DLD1 (cell line): Measurements from ENCODE around the gene DNAJB12.
"Not testable (repeated sequence)": the region's sequence is repeated elsewhere in the genome, so short reads cannot be mapped to it uniquely, and the experiment has no call there.

ENCODE experiments used
- in situ Hi-C: cut with HindIII; loops from 2 replicates; pipeline ENCODE4 v1.10.0; 2017; ENCODE audit warnings: low sequenced_read_pairs

The DNAJB12 gene

GRCh38 chr10:72353965-72354355 lies 759 bp downstream of the DNAJB12 start:
- in situ Hi-C loops, result no loop called here

GRCh38 chr10:72353028-72353964 lies 1.4 kb downstream of the DNAJB12 start:
- in situ Hi-C loops, result no loop called here

- in situ Hi-C loops, result no loop called here
Observed at GRCh38 chr10:72351479-72351878, 3.2 kb downstream of the DNAJB12 start.

DNA sequence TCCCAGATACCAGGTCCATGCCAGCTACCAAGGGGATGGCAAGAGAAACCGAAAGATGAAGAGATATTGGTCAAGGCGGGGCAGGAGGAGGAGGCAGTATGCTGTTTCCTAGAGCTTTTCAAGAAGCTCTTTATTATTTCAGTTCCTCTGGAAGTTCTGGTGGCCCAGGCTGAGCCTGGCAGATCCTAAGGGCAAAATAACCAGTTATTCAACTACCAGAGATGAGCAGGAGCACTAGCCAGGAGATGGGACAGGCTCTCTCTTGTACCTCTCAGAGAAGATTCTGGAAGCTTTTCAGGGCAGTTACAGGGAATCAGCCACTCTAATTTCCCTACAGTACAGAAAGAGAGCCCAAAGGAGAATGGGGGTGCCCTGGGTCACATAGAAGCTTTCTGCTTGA lies 5.3 kb downstream of the DNAJB12 start:
- in situ Hi-C loops, result no loop called here

GRCh38 chr10:72348282-72348681 lies 6.4 kb downstream of the DNAJB12 start:
- in situ Hi-C loops, result no loop called here

- in situ Hi-C loops, result not testable (repeated sequence)
Observed at GRCh38 chr10:72346117-72346516, 8.6 kb downstream of the DNAJB12 start.

GRCh38 chr10:72344932-72345331 lies 9.8 kb downstream of the DNAJB12 start:
- in situ Hi-C loops, result no loop called here

DNA sequence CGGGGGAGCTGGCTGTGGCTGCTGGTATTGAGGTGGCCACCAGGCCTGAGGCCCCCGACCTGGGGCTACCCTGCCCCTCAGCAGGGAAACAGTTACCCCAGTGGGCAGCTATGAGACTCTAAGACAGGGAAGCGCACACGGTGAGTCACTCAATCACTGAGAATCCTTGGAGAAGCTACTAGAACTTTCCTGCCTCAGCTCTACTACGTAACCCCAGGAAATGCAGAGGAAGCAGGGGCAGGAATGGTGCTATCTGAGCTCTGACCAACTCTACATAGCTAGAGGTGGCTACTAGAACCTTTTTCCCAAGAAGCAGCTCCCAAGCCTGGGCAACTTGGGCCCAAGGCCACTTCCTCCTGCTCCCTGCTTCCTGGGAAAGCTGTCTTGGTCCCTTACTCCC lies 11.8 kb downstream of the DNAJB12 start:
- in situ Hi-C loops, result no loop called here

GRCh38 chr10:72340510-72341261 lies 14.0 kb downstream of the DNAJB12 start:
- in situ Hi-C loops, result no loop called here

DNA sequence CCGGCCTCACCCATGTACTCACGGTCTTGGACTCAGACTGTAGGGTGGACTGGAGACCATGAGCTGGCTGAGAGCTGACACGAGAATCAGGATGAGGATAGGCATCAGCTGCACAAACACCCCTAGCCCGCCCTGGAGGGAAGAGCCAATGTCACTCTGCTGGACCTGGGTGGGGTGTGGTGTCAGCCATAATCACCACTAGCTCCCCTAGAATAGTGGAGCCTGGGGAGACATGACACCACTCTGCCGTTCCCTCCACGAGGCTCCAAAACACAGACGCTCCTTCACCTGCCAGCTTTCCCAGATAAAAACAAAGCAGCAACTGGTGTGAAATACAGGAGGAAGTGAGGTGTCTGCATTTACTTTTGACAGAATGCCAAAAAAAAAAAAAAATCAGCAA lies 16.5 kb downstream of the DNAJB12 start:
- in situ Hi-C loops, result no loop called here

GRCh38 chr10:72337722-72338121 lies 17.0 kb downstream of the DNAJB12 start:
- in situ Hi-C loops, result no loop called here

- in situ Hi-C loops, result no loop called here
Observed at GRCh38 chr10:72337039-72337629, 17.6 kb downstream of the DNAJB12 start.

- in situ Hi-C loops, result no loop called here
Observed at GRCh38 chr10:72336259-72337038, 18.3 kb downstream of the DNAJB12 start.

GRCh38 chr10:72335394-72336258 lies 19.1 kb downstream of the DNAJB12 start:
- in situ Hi-C loops, result no loop called here

GRCh38 chr10:72334825-72335393 lies 19.8 kb downstream of the DNAJB12 start:
- in situ Hi-C loops, result no loop called here

DNA sequence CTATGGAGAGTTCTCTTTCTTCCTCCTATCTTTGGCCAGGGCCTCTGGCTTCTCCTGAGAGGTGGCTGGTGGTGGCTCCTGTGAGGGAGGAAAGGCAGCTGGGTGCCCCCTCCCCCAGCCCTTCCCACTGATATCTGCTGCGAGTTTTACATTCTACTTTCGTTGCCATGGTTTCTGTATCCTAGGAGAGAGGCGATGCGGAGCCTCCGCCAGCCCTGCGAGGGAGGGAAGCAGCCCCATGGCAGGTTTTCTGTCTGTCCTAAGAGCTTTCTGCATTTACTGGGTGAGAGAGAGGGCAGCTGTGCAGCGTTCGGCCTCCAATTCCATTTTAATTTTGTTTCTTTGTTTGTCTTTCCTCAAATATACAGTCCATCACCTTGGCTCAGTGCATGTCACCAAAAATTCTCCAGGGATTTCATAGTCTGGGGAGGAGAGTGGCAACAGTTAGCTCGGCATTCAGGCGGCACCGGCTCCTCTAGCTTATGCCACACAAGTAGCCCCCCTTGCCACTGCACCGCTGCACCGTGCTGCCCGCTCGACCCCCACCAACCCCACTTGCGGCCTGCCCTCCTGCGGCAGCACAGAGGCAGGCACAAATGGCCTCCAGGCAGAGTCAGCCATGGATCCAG lies 20.4 kb downstream of the DNAJB12 start:
- in situ Hi-C loops, result no loop called here

GRCh38 chr10:72333112-72334015 lies 21.4 kb downstream of the DNAJB12 start:
- in situ Hi-C loops, result no loop called here
